Endodermal cell (in vitro differentiated cells): Measurements from ENCODE around the gene PARS2. TPM values are rescaled to one million over a fixed set of nuclear protein-coding genes. Genes with fewer than 3 reads are reported as not detected.
A peak's percentile ranks its signal among the peaks of the same experiment; 100 is the strongest.

Source experiments
- DNase-seq: peaks from one replicate; pipeline ENCODE4 v3.0.0-alpha.2; 2017
- H3K27ac ChIP-seq: 2 replicates; pipeline ENCODE4 v1.5.1; 2013; ENCODE audit warnings: mild to moderate bottlenecking, low read depth, low read length, moderate library complexity
- H3K27me3 ChIP-seq: 2 replicates; pipeline ENCODE4 v1.6.1; 2013; ENCODE audit warnings: mild to moderate bottlenecking, low read length, moderate library complexity; ENCODE audit not compliant: insufficient read depth, control insufficient read depth, poor library complexity, severe bottlenecking
- H3K36me3 ChIP-seq: 2 replicates; pipeline ENCODE4 v1.7.0; 2013; ENCODE audit warnings: mild to moderate bottlenecking, low read length, moderate library complexity; ENCODE audit not compliant: control insufficient read depth, insufficient read depth
- H3K4me1 ChIP-seq: one replicate; pipeline ENCODE4 v1.7.0; 2013; ENCODE audit warnings: low read length; ENCODE audit not compliant: control insufficient read depth, insufficient read depth
- H3K4me3 ChIP-seq: 2 replicates; pipeline ENCODE4 v1.5.1; 2013; ENCODE audit warnings: mild to moderate bottlenecking, low read length, moderate library complexity
- H3K9ac ChIP-seq: 2 replicates; pipeline ENCODE4 v1.6.1; 2013; ENCODE audit warnings: mild to moderate bottlenecking, low read length, moderate library complexity; ENCODE audit not compliant: poor library complexity, severe bottlenecking; ENCODE audit errors: extremely low read depth
- H3K9me3 ChIP-seq: 2 replicates; pipeline ENCODE4 v1.6.1; 2013; ENCODE audit warnings: mild to moderate bottlenecking, low read length, moderate library complexity; ENCODE audit not compliant: control insufficient read depth
- H3K27ac Mint-ChIP-seq: 2 replicates; pipeline ENCODE4 v1.8.0; 2020; ENCODE audit warnings: mixed read lengths
- H3K27me3 Mint-ChIP-seq: 2 replicates; pipeline ENCODE4 v1.8.0; 2021; ENCODE audit warnings: mild to moderate bottlenecking, mixed read lengths; ENCODE audit not compliant: insufficient read depth
- H3K36me3 Mint-ChIP-seq: 2 replicates; pipeline ENCODE4 v1.8.0; 2020; ENCODE audit warnings: low read depth, mixed read lengths
- H3K4me1 Mint-ChIP-seq: 2 replicates; pipeline ENCODE4 v1.8.0; 2020; ENCODE audit warnings: mixed read lengths
- H3K4me3 Mint-ChIP-seq: 2 replicates; pipeline ENCODE4 v1.8.0; 2020; ENCODE audit warnings: mild to moderate bottlenecking, moderate library complexity, mixed read lengths
- H3K9me3 Mint-ChIP-seq: 2 replicates; pipeline ENCODE4 v1.8.0; 2020; ENCODE audit warnings: mild to moderate bottlenecking, mixed read lengths
- CTCF ChIP-seq: fragments of 200-600 bp; sonication (generic); conservative IDR thresholded peaks from 2 replicates; pipeline ENCODE4 v1.5.0; 2021; ENCODE audit warnings: antibody characterized with exemption, mild to moderate bottlenecking
- WGBS, 2 experiments: methylation state at CpG; one replicate each; pipeline versions ENCODE4 v1.1.5 to v1.1.7; 2013; ENCODE audit warnings: missing lambda C conversion rate in 2 of 2, mixed read lengths in 1 of 2; ENCODE audit not compliant: insufficient coverage in 1 of 2, insufficient read length in 1 of 2; 5-methylcytosine and 5-hydroxymethylcytosine counted together
- total RNA-seq, 2 donors: library from RNA; stranded (reverse); fragmentation: NEBNext Ultra II Directional in 1 of 2; extraction: Animal tissue kit (Norgen Biotek cat#: 25700) in 1 of 2; gene quantifications; 2 replicates in 1 of 2; 3 replicates in 1 of 2; pipeline ENCODE4 v1.2.1, GENCODE V29; 2021

The PARS2 gene
- total RNA-seq, 2 donors from 2014 or later = 8.9 to 9.1 TPM

- no peaks in the 10 kb centered on the region for H3K4me1 ChIP-seq
- WGBS, 2 experiments = 74 to 86% methylated on average over 2 to 7 of the region's 7 CpGs
- no peak for TF ChIP-seq CTCF
- no peak overlapping the region for H3K9ac ChIP-seq
- DNase-seq = no peak
- Mint-ChIP-seq H3K27ac (no peak overlapping the region), H3K36me3 (no peaks in the 10 kb centered on the region), H3K27me3 (peaks cover 14% of the 10 kb centered on the region), H3K9me3 (no peaks in the 10 kb centered on the region), H3K4me3 (no peak overlapping the region), H3K4me1 (no peaks in the 10 kb centered on the region)
- H3K27ac ChIP-seq = no peak overlapping the region
- H3K27me3 ChIP-seq = peaks cover 5% of the 10 kb centered on the region
- H3K36me3 ChIP-seq = no peaks in the 10 kb centered on the region
- no peak overlapping the region for H3K4me3 ChIP-seq
- H3K9me3 ChIP-seq = no peaks in the 10 kb centered on the region
Observed at GRCh38 chr1:54807756-54808155, 43.4 kb upstream of the PARS2 start.

GRCh38 chr1:54806931-54807611, 42.7 kb upstream of the PARS2 start:
- no peaks in the 10 kb centered on the region for H3K36me3 Mint-ChIP-seq
- no peak overlapping the region for H3K9ac ChIP-seq
- H3K27ac ChIP-seq = no peak overlapping the region
- peak; percentile 49 for DNase-seq
- peaks cover 5% of the 10 kb centered on the region for H3K27me3 ChIP-seq
- H3K4me1 ChIP-seq = no peaks in the 10 kb centered on the region
- H3K4me1 Mint-ChIP-seq = no peaks in the 10 kb centered on the region
- H3K4me3 ChIP-seq = no peak overlapping the region
- WGBS, 2 experiments = 86 to 100% methylated on average over 3 to 11 of the region's 11 CpGs
- TF ChIP-seq CTCF = no peak
- H3K27ac Mint-ChIP-seq = no peak overlapping the region
- H3K9me3 Mint-ChIP-seq = no peaks in the 10 kb centered on the region
- H3K9me3 ChIP-seq = no peaks in the 10 kb centered on the region
- no peak overlapping the region for H3K4me3 Mint-ChIP-seq
- no peaks in the 10 kb centered on the region for H3K36me3 ChIP-seq
- H3K27me3 Mint-ChIP-seq = peaks cover 14% of the 10 kb centered on the region

GRCh38 chr1:54805981-54806381, 41.7 kb upstream of the PARS2 start:
- Mint-ChIP-seq H3K4me3 (no peak overlapping the region), H3K9me3 (no peaks in the 10 kb centered on the region), H3K4me1 (no peaks in the 10 kb centered on the region), H3K27ac (no peak overlapping the region), H3K27me3 (peaks cover 24% of the 10 kb centered on the region), H3K36me3 (no peaks in the 10 kb centered on the region)
- WGBS, 2 experiments = 93 to 95% methylated on average over 20 to 35 of the region's 35 CpGs
- no peaks in the 10 kb centered on the region for H3K4me1 ChIP-seq
- no peak overlapping the region for H3K4me3 ChIP-seq
- TF ChIP-seq CTCF = no peak
- peak; percentile 34 for DNase-seq
- no peaks in the 10 kb centered on the region for H3K36me3 ChIP-seq
- peaks cover 15% of the 10 kb centered on the region for H3K27me3 ChIP-seq
- no peaks in the 10 kb centered on the region for H3K9me3 ChIP-seq
- no peak overlapping the region for H3K9ac ChIP-seq
- no peak overlapping the region for H3K27ac ChIP-seq
